Hepatic stellate cell (primary cell): ENCODE data around the gene TFEB.

Source experiments
- DNase-seq: peaks from one replicate; pipeline ENCODE4 v3.0.0; 2011; ENCODE audit warnings: low spot score

The TFEB gene

DNA sequence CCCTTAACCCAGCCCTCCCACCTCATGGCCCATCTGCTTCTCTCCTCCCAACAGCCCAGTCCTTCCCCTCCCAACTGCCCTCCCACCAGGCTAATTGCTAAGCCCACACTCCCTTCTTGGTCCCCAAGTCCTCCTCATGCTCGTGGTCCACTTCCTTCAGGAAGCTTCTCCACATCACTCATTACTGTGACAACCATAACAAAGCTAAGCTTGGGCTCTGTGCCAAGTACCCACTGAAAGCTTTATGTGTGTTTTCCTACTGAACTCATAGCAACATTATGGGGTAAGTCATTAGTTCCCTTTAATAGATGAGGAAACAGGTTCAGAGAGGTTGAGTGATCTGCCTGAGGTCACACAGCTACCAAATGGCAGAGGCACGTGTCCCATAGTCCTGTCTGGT lies 28.1 kb upstream of the TFEB start:
- DNase-seq: no peak

DNA sequence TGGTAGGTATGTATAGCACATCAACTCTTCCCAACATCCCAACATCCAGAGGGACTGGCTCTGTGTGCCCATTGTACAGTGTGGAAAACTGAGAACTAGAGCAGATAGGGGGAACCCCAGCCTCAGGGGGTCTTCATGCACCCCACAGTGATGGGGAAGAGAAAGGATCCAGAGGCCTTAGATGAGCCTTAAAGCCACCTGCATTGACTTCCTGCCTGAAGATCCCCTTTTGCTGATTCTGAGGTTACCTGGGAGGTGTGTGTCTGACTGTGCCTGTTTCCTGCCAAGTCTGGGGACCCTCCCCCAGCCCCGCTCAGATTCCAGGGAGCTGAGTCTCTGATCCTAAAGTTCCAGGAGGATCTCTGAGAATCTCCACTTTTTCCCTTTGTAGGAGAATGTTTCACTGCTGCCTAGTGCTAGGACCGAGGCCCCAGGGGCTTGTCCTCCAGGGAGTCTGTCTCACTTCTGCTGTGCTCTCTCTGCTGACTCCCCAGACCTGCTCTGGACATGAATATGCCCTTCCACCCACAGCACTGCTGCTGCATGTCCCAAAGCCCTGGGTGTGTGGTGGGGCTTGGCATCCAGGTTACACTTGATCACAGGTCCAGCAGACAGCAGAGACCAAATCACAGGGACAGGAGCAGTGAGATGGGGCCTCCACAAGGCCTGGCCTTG lies 24.6 kb upstream of the TFEB start:
- DNase-seq: no peak

DNA sequence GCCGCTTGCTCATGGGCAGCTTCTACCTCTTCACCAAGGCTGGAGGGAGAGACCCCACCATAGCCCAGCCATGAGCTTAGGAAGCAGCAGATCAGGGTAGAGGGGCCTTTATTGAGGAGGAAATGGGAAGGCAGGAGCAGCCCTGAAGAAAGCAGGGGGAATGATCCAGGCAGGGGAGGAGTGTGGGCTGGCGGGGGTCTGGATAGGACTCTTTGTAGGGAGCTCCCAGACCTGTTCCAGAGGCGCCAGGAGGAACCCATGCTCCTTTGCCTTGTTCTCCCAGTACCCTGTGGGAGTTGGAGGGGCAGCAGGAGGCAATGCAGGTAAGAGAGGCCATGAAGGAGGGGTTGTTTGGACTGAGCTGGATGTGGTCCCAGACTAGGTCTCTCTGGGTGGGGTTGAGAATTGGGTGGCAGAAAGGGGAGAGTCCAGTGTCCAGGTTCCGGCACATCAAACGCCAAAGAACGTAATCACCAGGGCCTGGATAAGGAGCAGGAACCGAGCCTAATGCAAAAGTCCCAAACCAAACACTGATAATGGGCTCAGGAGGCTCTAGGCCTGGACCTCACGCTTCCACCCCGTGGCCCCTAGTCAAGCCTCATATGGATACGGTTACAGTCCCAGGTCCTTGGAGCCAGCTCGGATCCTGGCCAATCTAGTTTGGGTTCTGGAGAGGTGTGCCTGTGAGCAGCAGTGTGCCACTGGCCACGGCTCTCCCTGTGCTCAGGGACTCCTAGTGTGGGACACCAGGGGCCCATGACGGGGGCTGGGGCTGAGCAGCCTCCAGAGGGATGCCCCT lies 23.9 kb upstream of the TFEB start:
- DNase-seq: no peak

DNA sequence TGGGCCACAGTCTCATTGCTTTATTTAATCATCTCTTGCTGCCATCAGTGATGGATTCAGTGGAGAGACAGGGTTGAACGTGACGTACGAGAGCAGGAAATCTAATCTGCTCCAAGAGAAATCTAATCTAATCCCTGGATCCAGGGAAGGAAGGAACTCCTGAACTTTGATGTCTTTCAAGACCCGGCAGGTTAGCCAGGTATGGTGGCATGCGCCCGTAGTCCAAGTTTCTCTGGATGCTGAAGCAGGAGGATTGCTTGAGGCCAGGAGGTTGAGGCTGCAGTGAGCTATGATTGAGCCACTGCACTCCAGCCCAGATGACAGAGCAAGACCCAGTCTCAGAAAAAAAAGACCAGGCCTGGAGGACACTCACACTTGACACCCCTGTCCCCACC lies 23.2 kb upstream of the TFEB start:
- DNase-seq: no peak

DNA sequence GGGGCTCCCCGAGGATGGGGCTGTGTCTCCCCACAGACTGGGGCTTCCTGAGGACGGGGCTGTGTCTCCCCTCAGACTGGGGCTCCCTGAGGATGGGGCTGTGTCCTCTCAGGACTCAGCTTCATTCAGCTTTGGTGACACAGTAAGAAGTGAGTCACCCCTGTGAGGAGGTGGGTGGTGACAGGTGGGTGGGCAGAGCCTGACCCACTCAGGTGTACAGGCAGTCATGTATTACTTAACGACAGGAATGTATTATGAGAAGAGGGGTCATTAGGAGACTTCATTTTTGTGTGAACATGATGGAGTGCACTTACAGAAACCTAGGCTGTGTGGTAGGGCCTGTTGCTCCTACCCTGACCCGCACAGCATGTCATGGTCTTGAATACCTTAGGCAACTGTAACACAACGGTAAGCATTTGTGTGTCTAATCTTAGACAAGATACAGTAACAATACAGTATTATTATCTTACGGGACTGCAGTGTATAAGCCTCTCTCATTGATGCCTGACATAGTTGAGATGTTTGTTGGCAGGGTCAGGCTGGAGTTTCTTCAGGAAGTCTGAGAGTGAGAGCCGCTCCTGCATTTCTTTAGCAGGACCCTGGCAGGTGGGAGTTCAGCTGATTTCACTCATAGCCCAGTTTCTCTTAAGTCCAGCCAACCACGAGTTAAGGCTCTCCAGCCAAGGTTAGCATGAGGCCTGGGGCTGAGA lies 22.7 kb upstream of the TFEB start:
- no peak for DNase-seq

DNA sequence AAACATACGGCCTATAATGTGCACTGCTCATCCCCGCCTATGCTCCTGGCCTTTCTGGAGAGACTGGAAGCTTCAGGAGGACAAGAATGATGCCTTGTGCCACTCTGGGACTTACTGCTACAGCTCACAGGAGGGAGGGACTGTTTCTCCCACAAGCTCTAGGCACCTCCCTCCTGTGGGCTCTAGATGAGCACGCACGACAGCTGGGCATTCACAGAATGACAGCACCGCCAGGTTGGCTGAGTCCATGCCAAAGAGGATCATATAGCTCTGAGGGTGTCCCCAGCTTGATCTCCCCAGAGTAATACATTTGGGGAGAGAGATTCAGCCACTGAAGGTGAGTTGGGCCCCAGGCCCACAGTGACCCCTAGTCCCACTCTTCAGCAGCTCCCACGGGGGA lies 21.9 kb upstream of the TFEB start:
- no peak for DNase-seq

DNA sequence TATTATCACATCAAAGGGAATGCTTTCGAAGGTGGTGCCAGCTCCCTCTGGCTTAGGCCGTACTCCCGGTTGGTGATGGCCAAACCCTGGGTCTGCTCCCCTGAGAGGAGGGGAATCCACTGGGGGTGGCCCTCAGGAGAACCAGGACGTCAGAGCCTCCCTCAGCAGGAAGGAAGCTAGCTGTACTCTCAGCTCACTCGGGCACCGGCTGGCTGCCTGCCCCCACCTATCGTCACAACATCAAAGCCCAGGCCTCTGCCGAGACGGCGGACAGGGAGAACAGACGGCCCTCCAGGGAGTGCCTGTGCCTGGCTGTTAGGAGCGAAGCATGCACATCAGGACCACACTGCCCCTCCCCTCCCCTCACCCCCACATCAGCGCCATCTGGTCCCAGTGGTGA lies 20.9 kb upstream of the TFEB start:
- DNase-seq: no peak

DNA sequence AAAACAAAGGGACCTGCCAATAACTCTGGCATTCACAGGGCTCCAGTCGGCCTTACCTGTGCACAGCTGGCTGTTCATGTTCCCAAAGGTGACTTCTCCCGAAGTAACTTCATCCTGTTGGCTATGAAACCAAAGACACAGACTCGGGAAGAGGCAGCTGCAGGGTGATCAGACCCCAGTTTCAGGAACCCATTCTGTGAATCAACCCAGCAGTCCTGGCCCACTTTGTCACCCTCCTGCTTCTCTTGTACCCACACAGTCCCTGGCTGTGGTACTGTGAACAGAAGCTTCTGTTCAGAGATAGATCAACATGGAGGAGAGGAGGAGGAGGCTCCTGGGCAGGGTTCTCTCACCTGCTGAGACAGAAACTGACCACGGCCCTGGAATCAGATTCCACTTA lies 20.5 kb upstream of the TFEB start:
- no peak for DNase-seq

DNA sequence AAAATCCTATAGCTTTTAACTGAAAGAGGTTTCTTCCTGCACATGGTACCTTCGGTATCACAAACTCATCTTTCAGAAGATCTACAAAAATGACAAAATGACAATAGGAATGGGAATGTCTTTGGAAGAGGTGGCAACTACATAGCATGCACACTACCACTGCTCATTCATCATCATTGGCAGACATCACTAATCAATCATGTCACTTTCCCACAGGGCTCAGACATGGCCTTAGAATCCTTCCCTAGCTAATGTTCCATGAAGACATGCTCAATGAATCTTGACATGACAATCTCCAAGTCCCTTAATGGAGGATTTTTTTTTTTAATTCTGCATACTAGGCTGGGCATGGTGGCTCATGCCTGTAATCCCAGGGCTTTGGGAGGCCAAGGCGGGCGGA lies 15.0 kb upstream of the TFEB start:
- no peak for DNase-seq

DNA sequence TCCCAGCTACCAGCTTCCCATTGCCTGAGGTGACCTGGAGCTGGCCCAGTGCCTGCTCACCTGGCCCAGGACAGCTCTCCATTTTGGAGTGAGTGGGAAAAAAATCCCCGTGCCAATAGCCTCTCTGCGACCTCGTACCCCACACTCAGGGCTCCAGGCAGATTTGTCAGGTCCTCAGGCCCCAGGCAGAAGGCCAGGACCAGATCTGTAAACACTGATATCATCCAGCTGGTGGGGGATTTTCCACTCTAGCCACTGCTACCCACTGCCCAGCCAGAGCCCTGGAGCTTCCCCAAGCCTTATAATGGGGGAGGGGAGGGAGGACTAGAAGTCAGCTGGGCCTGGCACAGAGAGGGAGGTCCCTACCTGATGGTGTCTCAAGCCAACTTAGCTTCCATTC lies 13.1 kb upstream of the TFEB start:
- no peak for DNase-seq

DNA sequence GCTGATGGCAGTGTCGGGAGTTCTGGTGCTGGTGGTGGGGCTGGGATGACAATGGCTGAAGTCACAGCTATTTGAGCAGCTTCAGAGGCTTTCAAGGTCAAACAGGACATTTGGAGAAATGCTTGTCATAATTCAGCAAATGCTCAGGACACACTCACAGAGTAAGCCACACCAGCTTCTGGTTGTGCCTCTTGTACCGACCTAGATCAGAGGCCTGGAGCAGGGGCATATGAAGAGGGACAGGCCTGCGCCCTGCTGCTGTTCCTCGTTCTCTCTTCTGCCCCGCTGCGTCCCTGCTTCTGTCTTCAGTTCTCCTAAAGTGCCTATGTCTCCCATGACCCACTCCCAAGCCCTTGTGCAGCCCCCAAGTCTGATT lies 12.7 kb upstream of the TFEB start:
- DNase-seq: no peak

DNA sequence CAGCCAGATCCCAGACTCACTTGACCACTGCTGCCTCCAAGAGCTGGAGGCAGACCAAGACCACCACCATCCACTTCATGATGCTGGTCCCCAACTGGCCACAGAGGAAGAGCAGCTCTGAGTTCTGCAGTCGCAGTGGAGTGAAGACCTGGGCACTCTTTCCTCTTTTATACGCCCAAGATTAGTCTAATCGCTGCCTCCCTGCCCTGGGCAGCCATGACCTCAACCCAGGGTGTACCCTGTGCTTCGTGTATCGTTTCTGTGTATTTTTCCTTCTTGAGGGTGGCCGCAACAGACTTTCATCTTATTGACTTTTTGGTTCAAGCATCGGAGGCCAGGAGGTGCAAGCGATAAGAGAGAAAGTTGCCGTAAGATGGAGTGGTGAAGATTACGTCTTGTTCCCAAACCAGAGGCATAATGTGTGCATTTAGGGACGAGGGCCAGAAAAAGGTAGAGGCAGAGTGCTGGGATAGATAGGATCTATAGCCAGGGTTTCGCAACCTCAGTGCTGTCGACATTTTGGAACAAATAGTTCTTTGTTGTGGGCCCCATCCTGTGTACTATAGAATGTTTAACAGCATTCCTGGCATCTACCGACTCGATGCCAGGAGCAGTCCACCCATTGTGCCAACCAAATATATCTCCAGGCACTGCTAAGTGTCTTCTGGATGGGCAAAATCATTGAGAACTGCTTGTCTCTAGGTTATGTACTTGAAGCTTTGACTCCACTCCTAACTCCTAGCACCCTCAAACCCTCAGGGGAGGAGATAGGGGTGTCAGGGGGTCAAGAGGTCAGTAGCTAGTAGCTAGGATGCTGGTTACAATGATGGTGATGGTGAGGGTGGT lies 12.1 kb upstream of the TFEB start, which contains the start of gene PGC:
TSS of gene PGC (minus strand) at position 142 of the 846 bp plus-strand sequence. CDS start at position 79, 63 bp downstream.
- DNase-seq: no peak

DNA sequence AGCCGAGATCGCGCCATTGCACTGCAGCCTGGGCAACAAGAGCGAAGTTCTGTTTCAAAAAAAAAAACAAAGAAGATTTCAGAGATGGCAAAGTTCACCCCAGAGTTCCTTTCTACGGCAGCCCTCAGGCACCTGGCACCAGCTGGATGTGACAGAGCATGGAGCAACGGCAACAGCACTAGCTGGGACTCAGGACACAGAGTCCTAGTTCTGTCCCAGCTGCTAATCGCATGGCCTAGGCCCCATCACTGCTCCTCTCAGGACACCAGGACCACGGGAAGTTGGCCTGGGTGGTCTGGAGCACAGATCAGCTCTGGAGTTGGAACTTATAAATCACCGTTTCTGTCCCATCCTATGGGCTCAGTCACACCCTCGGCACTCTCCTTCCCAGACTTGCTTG lies 10.7 kb upstream of the TFEB start:
- no peak for DNase-seq

DNA sequence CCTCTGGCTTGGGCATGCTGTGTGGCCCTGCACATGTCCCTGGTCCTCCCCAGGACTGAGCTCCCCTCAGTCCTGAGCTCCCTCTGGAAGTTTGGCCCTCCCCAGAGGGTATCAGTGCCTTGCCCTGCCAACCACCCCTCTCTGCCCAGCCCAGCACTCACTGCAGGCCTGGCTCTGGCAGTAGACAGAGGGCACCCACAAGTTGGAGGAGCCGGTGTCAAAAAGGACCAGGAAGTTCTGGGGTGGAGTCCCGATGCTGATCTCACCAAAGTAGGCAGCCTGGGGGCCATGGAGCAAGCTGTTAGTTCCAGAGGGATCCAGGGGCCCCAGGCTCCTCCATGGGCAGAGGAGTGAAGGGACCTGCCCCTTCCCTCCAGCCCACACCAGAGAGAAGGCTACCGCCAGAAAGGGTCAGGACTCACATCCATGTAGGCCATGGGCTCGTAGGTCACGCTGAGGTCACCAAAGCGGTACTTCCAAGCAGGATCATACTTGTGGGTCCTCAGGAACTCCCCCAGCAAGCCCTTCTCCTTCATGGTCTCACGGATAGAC lies 8.9 kb upstream of the TFEB start:
- no peak for DNase-seq

DNA sequence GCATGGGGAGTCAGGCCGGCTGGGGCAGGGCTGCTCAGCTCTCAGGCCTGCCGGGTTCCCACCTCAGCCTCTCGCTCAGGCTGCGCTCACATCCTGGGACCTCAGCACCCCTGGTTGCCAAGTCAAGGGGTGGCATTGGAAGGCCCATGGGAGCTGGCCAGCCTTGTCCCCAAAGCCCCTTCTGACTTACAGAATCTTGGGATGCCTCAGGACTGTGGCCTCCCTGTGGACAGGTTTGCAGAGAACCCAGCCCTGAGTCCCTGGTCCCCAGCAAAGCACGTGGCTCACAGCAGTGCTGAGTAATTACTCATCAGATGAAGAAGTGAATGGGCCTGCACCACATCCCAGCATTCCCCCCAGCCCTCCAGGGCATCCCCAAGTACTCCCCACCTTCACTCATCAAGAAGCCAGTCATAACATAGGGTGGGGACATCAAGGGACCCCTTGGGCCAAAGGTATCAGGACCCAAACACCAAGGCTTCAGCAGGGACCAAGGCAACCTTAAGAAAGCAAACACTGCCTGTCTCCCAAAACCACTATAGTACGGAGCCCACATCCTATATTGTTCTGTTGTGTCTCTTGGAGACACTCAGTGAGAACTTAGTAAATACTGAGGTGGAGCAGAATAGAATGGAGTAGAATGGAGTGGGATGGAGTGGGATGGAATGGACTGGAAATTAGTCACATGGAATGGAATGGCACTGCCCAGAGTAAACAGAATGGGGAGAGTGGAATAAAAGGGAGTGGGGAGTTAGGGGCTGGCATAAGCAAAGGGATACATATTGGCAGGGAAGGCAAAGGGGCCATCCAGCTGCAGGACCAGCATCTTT lies 8.2 kb upstream of the TFEB start:
- no peak for DNase-seq

DNA sequence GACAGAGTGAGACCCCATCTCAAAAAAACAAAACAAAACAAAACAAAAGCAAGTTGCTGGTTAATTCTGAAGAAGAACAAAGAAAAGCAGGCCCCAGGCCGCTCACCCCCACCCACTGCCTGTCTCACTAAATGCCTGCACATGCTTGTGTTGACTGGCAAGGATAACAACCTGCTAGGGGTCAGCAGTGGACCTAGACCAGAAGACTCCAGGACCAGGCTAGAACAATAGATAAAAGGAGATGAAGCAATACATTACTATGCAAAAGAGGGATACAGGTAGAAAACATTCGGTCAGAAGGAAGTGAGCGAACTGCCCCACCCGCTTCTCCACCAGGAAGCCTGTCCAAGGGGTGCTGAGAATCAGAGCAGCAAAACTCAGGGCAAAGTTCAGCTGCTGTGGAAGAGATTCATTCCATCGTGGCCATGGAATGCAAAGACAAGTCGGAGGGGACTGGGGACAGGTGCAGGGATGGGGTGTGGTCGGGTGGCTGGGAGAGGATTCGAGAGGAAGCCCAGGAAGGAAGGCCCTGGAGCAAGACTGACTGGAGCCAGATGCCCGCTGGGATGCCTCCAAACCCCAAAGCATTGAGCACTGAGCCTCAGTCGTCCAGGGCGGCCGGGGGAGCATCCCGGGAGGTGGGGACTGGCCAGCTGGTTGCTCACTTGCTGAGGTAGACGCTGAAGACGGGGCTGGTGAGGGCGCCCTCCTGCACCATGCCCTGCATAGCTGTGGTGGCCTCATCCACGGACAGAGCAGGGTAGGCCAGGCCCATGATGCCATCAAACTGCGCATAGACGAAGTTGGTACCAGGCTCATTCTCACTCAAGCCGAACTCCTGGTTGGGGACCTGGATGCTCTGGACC lies 6.5 kb upstream of the TFEB start:
- no peak for DNase-seq

DNA sequence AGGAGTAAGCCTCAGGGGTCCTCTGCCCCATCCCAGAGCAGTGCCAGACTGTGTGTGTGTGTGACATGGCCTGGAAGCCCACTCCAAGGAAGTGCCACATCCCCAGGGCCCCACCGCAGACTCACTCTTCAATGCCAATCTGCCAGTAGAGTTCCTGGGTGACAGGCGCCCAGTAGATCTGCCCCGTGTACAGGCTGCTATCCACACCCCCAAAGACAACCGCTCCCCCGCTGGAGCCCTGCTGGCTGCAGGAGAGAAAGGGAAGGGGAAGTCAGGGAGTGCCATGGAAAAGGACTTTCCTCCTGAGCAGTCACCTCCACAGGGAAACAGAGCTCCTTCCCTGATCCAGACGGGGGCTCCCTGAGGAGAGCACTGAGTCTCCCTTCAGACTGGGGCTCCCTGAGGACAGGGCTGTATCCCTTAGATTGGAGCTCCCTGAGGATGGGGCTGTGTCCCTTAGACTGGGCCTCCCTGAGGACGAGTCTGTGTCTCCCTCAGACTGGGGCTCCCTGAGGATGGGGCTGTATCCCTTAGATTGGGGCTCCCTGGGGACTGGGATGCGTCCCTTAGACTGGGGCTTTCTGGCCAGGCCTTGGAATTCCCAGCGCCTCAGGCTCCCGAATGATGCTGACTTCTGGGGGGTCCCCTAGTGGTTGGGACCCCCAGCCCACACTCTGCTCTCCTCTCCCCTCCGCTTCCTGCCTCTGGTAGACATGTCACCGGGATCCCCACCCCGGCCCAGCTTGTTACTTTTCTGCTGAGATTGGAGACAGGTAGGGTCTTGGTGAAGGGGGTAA lies 5.2 kb upstream of the TFEB start:
- no peak for DNase-seq

DNA sequence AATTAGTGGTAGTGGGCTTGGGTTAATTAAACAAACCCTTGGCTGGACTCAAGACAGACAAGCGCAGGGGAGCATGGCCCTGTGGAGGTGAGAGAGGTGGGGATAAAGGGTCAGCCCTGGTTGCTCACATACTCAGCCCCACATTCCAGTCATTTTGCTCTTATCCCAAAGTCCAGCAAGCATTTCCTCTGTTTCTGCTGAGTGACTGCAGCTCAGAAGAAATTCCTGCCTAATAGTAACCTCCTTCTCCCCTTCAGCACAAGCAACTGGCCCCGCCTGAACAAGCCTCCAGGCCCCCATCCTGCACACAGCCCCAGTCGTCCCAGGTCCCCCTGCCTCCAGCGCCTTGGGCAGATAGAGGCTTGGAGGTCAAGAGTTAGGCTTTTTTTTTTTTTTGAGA lies 3.6 kb upstream of the TFEB start:
- DNase-seq: no peak

DNA sequence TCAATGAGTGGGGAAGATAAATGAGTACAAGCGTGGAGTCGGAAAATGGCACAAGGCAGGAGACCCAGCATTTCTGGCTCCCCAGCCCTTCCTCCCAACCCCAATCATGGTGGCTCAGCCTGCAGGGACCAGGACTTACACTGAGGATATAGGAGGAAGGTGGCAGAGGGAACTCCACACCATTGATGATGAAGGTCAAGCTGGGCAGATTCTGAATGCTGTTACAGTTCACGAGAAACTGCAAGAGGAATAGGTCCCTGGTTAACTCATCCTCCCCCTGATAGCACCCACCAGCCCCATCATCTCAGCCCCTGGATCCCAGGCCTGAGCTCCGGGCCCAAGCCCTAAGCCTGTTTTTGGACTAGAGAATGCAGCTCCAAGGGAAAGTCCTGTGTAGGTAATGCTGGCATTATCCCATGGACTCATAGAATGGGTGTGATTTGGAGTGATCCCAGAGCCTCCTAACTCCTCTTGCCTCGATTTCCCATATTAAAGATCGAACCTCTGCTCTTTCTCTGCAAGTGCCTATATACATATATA lies 2.3 kb upstream of the TFEB start:
- DNase-seq: no peak
